ENCODE data around the gene RGMA. TPM values are rescaled to one million over a fixed set of nuclear protein-coding genes. Genes with fewer than 3 reads are reported as not detected.

RGMA gene
- total and polyA plus RNA-seq, 2 donors (not counting 1 experiment from before 2014, with no cell fraction given) = not detected

- Mint-ChIP-seq H3K27me3 (no peaks in the 10 kb centered on the region), H3K4me3 (no peak overlapping the region), H3K4me1 (peaks cover 40% of the 10 kb centered on the region), H3K9me3 (ENCODE audit: insufficient read depth) (no peaks in the 10 kb centered on the region), H3K27ac (peak overlapping the region; percentile 43)
- peaks cover 17 to 80% of the 10 kb centered on the region in 2 experiments for H3K36me3 ChIP-seq (replicated peaks in 1 of 2; ENCODE audit: control extremely low read depth in 1 of 2, control insufficient read depth in 1 of 2, extremely low read depth in 1 of 2, insufficient read depth in 2 of 2, low read length in 1 of 2)
- DNase-seq (no peak), ATAC-seq (ENCODE audit: low read depth) (no peak)
- ChIA-PET POLR2A (no interaction called here), CTCF (no interaction called here)
- H2AFZ ChIP-seq (ENCODE audit: insufficient read depth, low read depth, low read length, poor library complexity, severe bottlenecking) = no peak overlapping the region
- 100% methylated on average over 3 of the region's 10 CpGs for WGBS (ENCODE audit: insufficient coverage)
- no peak overlapping the region for H3K4me3 ChIP-seq (ENCODE audit: control extremely low read depth in 1 of 5, extremely low read depth in 1 of 5, insufficient read depth in 1 of 5, low read depth in 2 of 5, low read length in 4 of 5)
- no peak overlapping the region for H3K4me2 ChIP-seq (replicated peaks; ENCODE audit: low read depth, low read length, poor library complexity, severe bottlenecking)
- H3K9ac ChIP-seq (ENCODE audit: low read length) = no peak overlapping the region
- H3K9me3 ChIP-seq (ENCODE audit: control extremely low read depth in 1 of 3, control insufficient read depth in 2 of 3, insufficient read depth in 1 of 3, low read length in 2 of 3) = no peaks in the 10 kb centered on the region
- H4K20me1 ChIP-seq (ENCODE audit: control insufficient read depth, insufficient read depth, low read length, poor library complexity, severe bottlenecking) = peaks cover 50% of the 10 kb centered on the region
- no peaks in the 10 kb centered on the region for H3K27me3 ChIP-seq (replicated peaks in 1 of 4; ENCODE audit: control extremely low read depth in 1 of 4, control insufficient read depth in 3 of 4, insufficient read depth in 4 of 4, low read length in 3 of 4)
- H3K4me1 ChIP-seq (ENCODE audit: control insufficient read depth in 2 of 2, insufficient read depth in 2 of 2, low read length in 2 of 2) = peaks cover 5 to 8% of the 10 kb centered on the region in 2 donors
- TF ChIP-seq EZH2 (IDR thresholded peaks at IDR 0.05; ENCODE audit: borderline replicate concordance, insufficient read depth, low read depth, low read length, poor library complexity, severe bottlenecking) (no peak), CTCF (IDR thresholded peaks at IDR 0.05) (no peak)
- peaks cover 8% of the 10 kb centered on the region for H3K79me2 ChIP-seq (ENCODE audit: control insufficient read depth, insufficient read depth, low read length)
- intact Hi-C loops (cut with micrococcal nuclease) = no loop called here
- H3K27ac ChIP-seq (ENCODE audit: low read length in 2 of 2) = no peak overlapping the region
Measured at GRCh38 chr15:93024293-93024692, 64.7 kb downstream of the RGMA start.

DNA sequence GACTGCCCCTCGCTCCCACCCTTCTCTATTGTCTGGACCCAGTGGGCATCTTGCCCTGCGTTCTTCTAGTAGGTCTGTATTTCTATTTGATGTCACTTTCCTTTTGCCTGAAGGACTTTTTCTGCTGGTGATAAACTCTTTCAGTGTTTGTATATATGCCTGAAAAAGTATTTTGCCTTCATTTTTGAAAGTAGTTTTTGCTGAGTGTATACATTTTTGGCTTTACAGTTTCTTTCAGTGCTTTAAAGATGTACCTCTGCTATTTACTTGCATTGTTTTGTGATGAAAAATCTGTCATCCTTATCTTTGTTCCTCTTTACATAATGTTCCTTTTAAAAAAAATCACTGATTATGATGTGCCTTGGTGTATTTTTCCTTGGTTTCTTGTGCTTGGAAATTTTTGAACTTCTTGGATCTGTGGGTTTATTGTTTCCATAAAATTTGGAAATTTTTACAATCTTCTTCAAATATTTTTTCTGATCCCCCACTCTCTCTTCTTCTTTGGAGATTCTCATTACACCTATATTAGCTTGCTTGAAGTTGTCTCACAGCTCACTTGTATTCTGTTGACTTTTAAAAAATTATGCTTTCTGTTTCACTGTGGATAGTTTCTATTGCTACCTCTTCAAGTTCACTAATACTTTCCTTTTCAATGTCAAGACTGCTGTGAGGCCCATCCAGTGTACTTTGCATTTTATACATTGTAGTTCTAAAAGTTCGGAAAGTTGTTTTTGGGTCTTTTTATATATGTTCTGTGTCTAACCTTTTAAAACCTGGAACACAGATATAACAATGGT lies 67.8 kb downstream of the RGMA start:
- intact Hi-C loops (cut with micrococcal nuclease) = no loop called here
- no peak for ATAC-seq (ENCODE audit: low read depth)

More for the DNA sequence above, 67.8 kb downstream of the RGMA start:
- H3K4me2 ChIP-seq (replicated peaks; ENCODE audit: low read depth, low read length, poor library complexity, severe bottlenecking) = no peak overlapping the region
- H3K36me3 ChIP-seq (replicated peaks in 1 of 2; ENCODE audit: control extremely low read depth in 1 of 2, control insufficient read depth in 1 of 2, extremely low read depth in 1 of 2, insufficient read depth in 2 of 2, low read length in 1 of 2) = peaks cover 22 to 93% of the 10 kb centered on the region in 2 experiments
- H3K4me3 ChIP-seq (ENCODE audit: control extremely low read depth in 1 of 5, extremely low read depth in 1 of 5, insufficient read depth in 1 of 5, low read depth in 2 of 5, low read length in 4 of 5) = no peak overlapping the region
- peaks cover 12% of the 10 kb centered on the region for H3K79me2 ChIP-seq (ENCODE audit: control insufficient read depth, insufficient read depth, low read length)
- peak overlapping the region; percentile 43 for H3K27ac Mint-ChIP-seq
- TF ChIP-seq EZH2 (IDR thresholded peaks at IDR 0.05; ENCODE audit: borderline replicate concordance, insufficient read depth, low read depth, low read length, poor library complexity, severe bottlenecking) (no peak), CTCF (IDR thresholded peaks at IDR 0.05) (no peak)
- peak overlapping the region in 1 of 2 donors; percentile 17 for H3K27ac ChIP-seq (ENCODE audit: low read length in 2 of 2)
- no peak overlapping the region for H3K9ac ChIP-seq (ENCODE audit: low read length)
- no peak overlapping the region for H2AFZ ChIP-seq (ENCODE audit: insufficient read depth, low read depth, low read length, poor library complexity, severe bottlenecking)
- H3K4me1 ChIP-seq (ENCODE audit: control insufficient read depth in 2 of 2, insufficient read depth in 2 of 2, low read length in 2 of 2) = peaks cover 5 to 8% of the 10 kb centered on the region in 2 donors
- no peaks in the 10 kb centered on the region for H3K9me3 Mint-ChIP-seq (ENCODE audit: insufficient read depth)
- no peak overlapping the region for H3K4me3 Mint-ChIP-seq
- POLR2A ChIA-PET = no interaction called here
- no peaks in the 10 kb centered on the region for H3K27me3 ChIP-seq (replicated peaks in 1 of 4; ENCODE audit: control extremely low read depth in 1 of 4, control insufficient read depth in 3 of 4, insufficient read depth in 4 of 4, low read length in 3 of 4)
- CTCF ChIA-PET = interaction anchor here (1.0 to 9.4 kb wide), 3 partner anchors 11 to 224 kb away, joined by 3 to 64 read pairs (median 3); no protein-coding TSS in a partner anchor
- H3K27me3 Mint-ChIP-seq = no peaks in the 10 kb centered on the region
- no peaks in the 10 kb centered on the region for H3K9me3 ChIP-seq (ENCODE audit: control extremely low read depth in 1 of 3, control insufficient read depth in 2 of 3, insufficient read depth in 1 of 3, low read length in 2 of 3)
- DNase-seq = no peak
- peaks cover 42% of the 10 kb centered on the region for H4K20me1 ChIP-seq (ENCODE audit: control insufficient read depth, insufficient read depth, low read length, poor library complexity, severe bottlenecking)
- H3K4me1 Mint-ChIP-seq = peaks cover 39% of the 10 kb centered on the region
- WGBS (ENCODE audit: insufficient coverage) = 100% methylated on average over 2 of the region's 3 CpGs
